Suprapubic skin (tissue), 4 donors: ENCODE measurements around the gene CLDN2. TPM values are rescaled to one million over a fixed set of nuclear protein-coding genes. Genes with fewer than 3 reads are reported as not detected.

Experiments used
- DNase-seq, 2 donors: peaks; one replicate each; pipeline ENCODE4 v3.0.0-alpha.2; 2019; ENCODE audit warnings: low spot score in 2 of 2
- H3K27ac ChIP-seq: fragments of 200-600 bp; sonication (generic); one replicate; pipeline ENCODE4 v1.5.1; 2019
- H3K27me3 ChIP-seq: fragments of 200-600 bp; sonication (generic); one replicate; pipeline ENCODE4 v1.5.1; 2019
- H3K36me3 ChIP-seq: fragments of 200-600 bp; sonication (generic); one replicate; pipeline ENCODE4 v1.5.1; 2019
- H3K4me1 ChIP-seq: fragments of 200-600 bp; sonication (generic); one replicate; pipeline ENCODE4 v1.5.1; 2019
- H3K4me3 ChIP-seq: fragments of 200-600 bp; sonication (generic); one replicate; pipeline ENCODE4 v1.5.1; 2019; ENCODE audit warnings: mild to moderate bottlenecking
- H3K9me3 ChIP-seq: fragments of 200-600 bp; sonication (generic); one replicate; pipeline ENCODE4 v1.5.1; 2019
- EP300 ChIP-seq: sonication (generic); formaldehyde crosslinking; IDR thresholded peaks from one replicate; pipeline ENCODE4 v1.6.1; 2017; ENCODE audit warnings: antibody characterized with exemption
- POLR2A ChIP-seq, 2 donors: fragments of 450-650 bp; IDR thresholded peaks; one replicate each; pipeline ENCODE4 v1.6.1; 2017; ENCODE audit warnings: antibody characterized with exemption in 2 of 2, mild to moderate bottlenecking in 2 of 2, moderate library complexity in 2 of 2
- POLR2AphosphoS5 ChIP-seq, 3 donors: sonication (generic); formaldehyde crosslinking; IDR thresholded peaks; one replicate each; pipeline ENCODE4 v1.6.1; 2017; ENCODE audit warnings: antibody characterized with exemption in 3 of 3
- WGBS: methylation state at CpG from one replicate; pipeline ENCODE4 v1.1.5; 2018; 5-methylcytosine and 5-hydroxymethylcytosine counted together
- total RNA-seq, 4 donors: library from RNA; depleted of rRNA; stranded (reverse); fragments of >200 nt; gene quantifications; one replicate each; pipeline ENCODE4 v1.1.0, GENCODE V29; 2016
- TF ChIP-seq, protein P1 (sequence below), 2 donors: fragments of 200-600 bp in 1 of 2; fragments of 450-650 bp in 1 of 2; sonication (generic) in 1 of 2; IDR thresholded peaks; one replicate each; pipeline ENCODE4 v1.5.1; 2016 to 2019; ENCODE audit warnings: antibody characterized with exemption in 2 of 2, mild to moderate bottlenecking in 1 of 2, moderate library complexity in 1 of 2

CLDN2 gene
- total RNA-seq, 4 donors from 2014 or later: 0.17 to 0.53 (median 0.23) TPM; not detected in 1

DNA sequence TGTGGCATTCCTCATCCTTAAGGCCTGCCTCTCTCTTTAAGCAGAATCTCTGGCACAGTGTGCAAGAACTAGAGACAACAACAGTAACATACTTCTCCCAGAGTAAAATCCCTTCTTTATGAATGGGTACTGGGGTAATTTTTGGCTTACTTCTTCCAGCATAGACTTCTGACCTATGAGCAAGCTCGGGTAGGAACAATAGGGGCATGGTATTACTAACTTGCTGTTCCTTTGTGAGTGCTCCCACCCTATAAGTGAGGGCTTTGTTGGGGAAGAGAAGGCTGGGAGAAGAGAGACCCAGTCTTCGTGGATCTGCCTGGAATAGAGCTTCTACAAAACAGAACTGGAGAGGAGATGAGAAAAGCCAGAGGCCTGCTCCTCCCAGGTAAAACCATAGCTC lies 30.2 kb downstream of the CLDN2 start:
- Histone ChIP-seq H3K4me3 (no peak overlapping the region), H3K27me3 (no peaks in the 10 kb centered on the region), H3K36me3 (peaks cover 3% of the 10 kb centered on the region), H3K9me3 (no peaks in the 10 kb centered on the region), H3K27ac (no peak overlapping the region), H3K4me1 (no peaks in the 10 kb centered on the region)
- 36% methylated on average over 2 of the region's 2 CpGs for WGBS
- TF ChIP-seq POLR2A (IDR thresholded peaks at IDR 0.05) (no peak), POLR2AphosphoS5 (IDR thresholded peaks at IDR 0.05) (no peak), EP300 (no peak)
- TF ChIP-seq, protein P1, sequence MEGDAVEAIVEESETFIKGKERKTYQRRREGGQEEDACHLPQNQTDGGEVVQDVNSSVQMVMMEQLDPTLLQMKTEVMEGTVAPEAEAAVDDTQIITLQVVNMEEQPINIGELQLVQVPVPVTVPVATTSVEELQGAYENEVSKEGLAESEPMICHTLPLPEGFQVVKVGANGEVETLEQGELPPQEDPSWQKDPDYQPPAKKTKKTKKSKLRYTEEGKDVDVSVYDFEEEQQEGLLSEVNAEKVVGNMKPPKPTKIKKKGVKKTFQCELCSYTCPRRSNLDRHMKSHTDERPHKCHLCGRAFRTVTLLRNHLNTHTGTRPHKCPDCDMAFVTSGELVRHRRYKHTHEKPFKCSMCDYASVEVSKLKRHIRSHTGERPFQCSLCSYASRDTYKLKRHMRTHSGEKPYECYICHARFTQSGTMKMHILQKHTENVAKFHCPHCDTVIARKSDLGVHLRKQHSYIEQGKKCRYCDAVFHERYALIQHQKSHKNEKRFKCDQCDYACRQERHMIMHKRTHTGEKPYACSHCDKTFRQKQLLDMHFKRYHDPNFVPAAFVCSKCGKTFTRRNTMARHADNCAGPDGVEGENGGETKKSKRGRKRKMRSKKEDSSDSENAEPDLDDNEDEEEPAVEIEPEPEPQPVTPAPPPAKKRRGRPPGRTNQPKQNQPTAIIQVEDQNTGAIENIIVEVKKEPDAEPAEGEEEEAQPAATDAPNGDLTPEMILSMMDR (IDR thresholded peaks at IDR 0.05): no peak
- DNase-seq: no peak

DNA sequence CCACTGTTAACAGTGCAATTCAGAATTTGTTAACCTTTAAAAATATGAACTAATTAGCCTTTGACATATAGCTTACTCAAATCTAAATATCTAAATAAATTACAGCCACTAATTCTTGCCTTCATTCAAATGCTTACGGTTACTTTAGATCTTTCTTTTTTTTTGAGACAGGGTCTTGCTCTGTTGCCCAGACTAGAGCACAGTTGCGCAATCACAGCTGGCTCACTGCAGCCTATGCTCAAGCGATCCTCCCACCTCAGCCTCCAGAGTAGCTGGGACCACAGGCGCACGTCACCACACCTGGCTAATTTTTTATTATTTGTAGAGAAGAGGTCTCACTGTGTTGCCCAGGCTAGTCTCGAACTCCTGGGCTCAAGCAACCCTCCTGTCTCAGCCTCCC lies 31.0 kb downstream of the CLDN2 start:
- no peaks in the 10 kb centered on the region for H3K27me3 ChIP-seq
- peaks cover 8% of the 10 kb centered on the region for H3K36me3 ChIP-seq
- no peaks in the 10 kb centered on the region for H3K4me1 ChIP-seq
- H3K9me3 ChIP-seq: no peaks in the 10 kb centered on the region
- no peak overlapping the region for H3K27ac ChIP-seq
- WGBS: 87% methylated on average over 6 of the region's 6 CpGs
- no peak for DNase-seq
- no peak for TF ChIP-seq POLR2A (IDR thresholded peaks at IDR 0.05)
- TF ChIP-seq POLR2AphosphoS5 (IDR thresholded peaks at IDR 0.05): no peak
- TF ChIP-seq, protein P1 (IDR thresholded peaks at IDR 0.05): no peak
- no peak for TF ChIP-seq EP300
- H3K4me3 ChIP-seq: no peak overlapping the region

DNA sequence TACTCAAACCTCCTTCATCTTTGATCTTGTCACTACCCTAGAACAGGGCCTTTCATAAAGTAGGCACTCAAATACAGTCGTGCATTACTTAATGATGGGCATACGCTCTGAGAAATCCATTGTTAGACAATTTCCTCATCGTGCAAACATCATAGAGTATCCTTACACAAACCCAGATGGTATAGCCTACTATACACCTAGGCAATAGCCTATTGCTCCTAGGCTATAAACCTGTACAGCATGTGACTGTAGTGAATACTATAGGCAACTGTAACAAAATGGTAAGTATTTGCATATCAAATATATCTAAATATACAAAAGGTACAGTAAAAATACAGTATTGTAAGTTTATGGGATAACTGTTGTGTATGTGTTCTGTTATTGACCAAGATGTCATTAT lies 31.9 kb downstream of the CLDN2 start:
- Histone ChIP-seq H3K36me3 (peaks cover 8% of the 10 kb centered on the region), H3K27ac (no peak overlapping the region), H3K4me3 (no peak overlapping the region), H3K27me3 (no peaks in the 10 kb centered on the region), H3K9me3 (no peaks in the 10 kb centered on the region), H3K4me1 (no peaks in the 10 kb centered on the region)
- no peak for DNase-seq
- WGBS: 80% methylated on average over 3 of the region's 3 CpGs
- TF ChIP-seq POLR2AphosphoS5 (IDR thresholded peaks at IDR 0.05): no peak
- TF ChIP-seq EP300: no peak
- TF ChIP-seq, protein P1 (IDR thresholded peaks at IDR 0.05): no peak
- no peak for TF ChIP-seq POLR2A (IDR thresholded peaks at IDR 0.05)

DNA sequence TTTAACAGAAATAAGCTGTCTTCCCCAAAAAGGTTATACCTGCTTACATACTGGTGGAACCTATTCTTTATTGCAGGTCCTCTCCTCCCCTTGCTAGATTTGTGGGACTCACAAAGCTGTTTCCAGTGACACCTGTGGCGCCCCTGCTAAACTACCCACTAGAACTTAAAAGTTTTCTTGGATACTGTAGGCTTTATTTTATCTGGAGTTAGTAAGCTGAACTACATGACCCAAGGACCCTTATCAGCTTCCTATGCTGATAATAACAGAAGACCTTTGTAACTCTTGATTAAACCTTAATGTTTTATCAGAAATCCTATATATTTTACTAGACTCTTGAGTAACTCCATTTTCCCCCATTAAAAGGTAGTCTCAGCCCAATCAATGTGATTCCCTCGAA lies 32.3 kb downstream of the CLDN2 start:
- H3K4me1 ChIP-seq: no peaks in the 10 kb centered on the region
- TF ChIP-seq EP300: no peak
- TF ChIP-seq POLR2A (IDR thresholded peaks at IDR 0.05): no peak
- no peak for TF ChIP-seq POLR2AphosphoS5 (IDR thresholded peaks at IDR 0.05)
- TF ChIP-seq, protein P1 (IDR thresholded peaks at IDR 0.05): no peak
- H3K4me3 ChIP-seq: no peak overlapping the region
- no peaks in the 10 kb centered on the region for H3K27me3 ChIP-seq
- WGBS: 82% methylated on average over 2 of the region's 2 CpGs
- no peaks in the 10 kb centered on the region for H3K9me3 ChIP-seq
- no peak overlapping the region for H3K27ac ChIP-seq
- peaks cover 8% of the 10 kb centered on the region for H3K36me3 ChIP-seq
- no peak for DNase-seq

DNA sequence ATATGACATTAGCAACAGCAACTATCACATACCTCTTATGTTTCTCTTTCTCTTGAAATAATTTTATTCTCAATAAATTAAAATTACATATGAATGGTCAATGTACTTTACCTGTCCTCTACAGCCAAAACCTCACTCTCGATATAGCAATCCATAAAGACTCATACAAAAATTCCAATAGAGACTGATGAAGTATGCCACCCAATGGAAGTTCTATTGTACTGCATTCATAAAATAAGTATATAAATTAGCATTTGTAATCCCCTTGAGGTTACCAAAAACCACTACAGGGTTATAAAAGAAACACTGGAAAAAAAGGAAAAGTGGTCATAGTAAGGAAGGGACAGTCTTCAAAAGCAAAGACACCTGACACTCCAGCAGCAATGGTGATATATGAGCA lies 32.8 kb downstream of the CLDN2 start:
- no peaks in the 10 kb centered on the region for H3K4me1 ChIP-seq
- peaks cover 8% of the 10 kb centered on the region for H3K36me3 ChIP-seq
- H3K27me3 ChIP-seq: no peaks in the 10 kb centered on the region
- H3K9me3 ChIP-seq: no peaks in the 10 kb centered on the region
- no peak overlapping the region for H3K4me3 ChIP-seq
- no peak overlapping the region for H3K27ac ChIP-seq
- TF ChIP-seq EP300 (no peak), POLR2AphosphoS5 (IDR thresholded peaks at IDR 0.05) (no peak), POLR2A (IDR thresholded peaks at IDR 0.05) (no peak)
- TF ChIP-seq, protein P1 (IDR thresholded peaks at IDR 0.05): no peak
- WGBS: 55% methylated on average over 1 of the region's 1 CpG
- DNase-seq: no peak
